Stomach (tissue), 4 donors: ENCODE results near the gene PPAN.

Experiments used
- EP300 ChIP-seq: sonication (generic); formaldehyde crosslinking; IDR thresholded peaks from one replicate; pipeline ENCODE4 v1.6.1; 2017; ENCODE audit warnings: antibody characterized with exemption
- POLR2AphosphoS5 ChIP-seq, 3 donors: sonication (generic); formaldehyde crosslinking; IDR thresholded peaks; one replicate each; pipeline ENCODE4 v1.6.1; 2016; ENCODE audit warnings: antibody characterized with exemption in 3 of 3
- TF ChIP-seq, protein P1 (sequence below), 7 experiments: fragments of 450-650 bp in 4 of 7; fragments of 200-600 bp in 3 of 7; sonication (generic) in 3 of 7; IDR thresholded peaks; one replicate each; pipeline ENCODE4 v1.5.1; 2016 to 2019; ENCODE audit warnings: antibody characterized with exemption in 7 of 7, control low read depth in 2 of 7, mild to moderate bottlenecking in 1 of 7

DNA sequence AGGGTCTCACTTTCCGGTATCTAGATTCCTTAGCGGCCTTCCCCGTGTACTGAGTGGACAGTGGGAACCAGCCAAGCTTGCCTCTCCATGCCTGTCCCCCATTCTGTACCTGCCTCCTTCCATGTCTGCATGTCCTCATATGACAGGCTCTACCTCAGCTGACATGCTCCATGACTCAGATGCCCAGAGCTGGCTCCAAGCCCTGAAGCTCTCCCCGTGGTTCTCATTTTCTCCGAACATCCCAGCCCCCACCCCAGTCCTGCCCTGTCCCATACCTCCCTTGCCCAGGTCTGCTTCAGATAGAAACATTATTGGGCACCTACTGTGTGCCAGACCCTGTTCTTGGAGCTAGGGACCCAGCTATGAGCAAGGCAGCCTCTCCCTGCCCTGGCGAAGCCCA is 37.1 kb upstream of the PPAN start:
- TF ChIP-seq, protein P1, sequence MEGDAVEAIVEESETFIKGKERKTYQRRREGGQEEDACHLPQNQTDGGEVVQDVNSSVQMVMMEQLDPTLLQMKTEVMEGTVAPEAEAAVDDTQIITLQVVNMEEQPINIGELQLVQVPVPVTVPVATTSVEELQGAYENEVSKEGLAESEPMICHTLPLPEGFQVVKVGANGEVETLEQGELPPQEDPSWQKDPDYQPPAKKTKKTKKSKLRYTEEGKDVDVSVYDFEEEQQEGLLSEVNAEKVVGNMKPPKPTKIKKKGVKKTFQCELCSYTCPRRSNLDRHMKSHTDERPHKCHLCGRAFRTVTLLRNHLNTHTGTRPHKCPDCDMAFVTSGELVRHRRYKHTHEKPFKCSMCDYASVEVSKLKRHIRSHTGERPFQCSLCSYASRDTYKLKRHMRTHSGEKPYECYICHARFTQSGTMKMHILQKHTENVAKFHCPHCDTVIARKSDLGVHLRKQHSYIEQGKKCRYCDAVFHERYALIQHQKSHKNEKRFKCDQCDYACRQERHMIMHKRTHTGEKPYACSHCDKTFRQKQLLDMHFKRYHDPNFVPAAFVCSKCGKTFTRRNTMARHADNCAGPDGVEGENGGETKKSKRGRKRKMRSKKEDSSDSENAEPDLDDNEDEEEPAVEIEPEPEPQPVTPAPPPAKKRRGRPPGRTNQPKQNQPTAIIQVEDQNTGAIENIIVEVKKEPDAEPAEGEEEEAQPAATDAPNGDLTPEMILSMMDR (IDR thresholded peaks at IDR 0.05): no peak
- no peak for TF ChIP-seq EP300
- no peak for TF ChIP-seq POLR2AphosphoS5 (IDR thresholded peaks at IDR 0.05)
